HepG2 (cell line): ENCODE data around the gene SAE1. TPM values are rescaled to one million over a fixed set of nuclear protein-coding genes. Genes with fewer than 3 reads are reported as not detected.
A peak's percentile ranks its signal among the peaks of the same experiment; 100 is the strongest.

ENCODE experiments used
- ATAC-seq: fragments of 200-7000 bp; cut with Tn5 transposase; 3 replicates; pipeline ENCODE4 v1.9.1; 2020; ENCODE audit warnings: mild to moderate bottlenecking, moderate library complexity
- BruUV-seq: library from RNA; stranded (reverse); fragments of 400-500 nt; replicated peaks from 2 replicates; lab custom pipeline; 2021; lab: Mats Ljungman, UMichigan
- CTCF ChIA-PET: fragments of 300-600 bp; formaldehyde crosslinking; extraction: SDS; loops from one replicate; lab custom pipeline; 2021; ENCODE audit warnings: low total read pairs, inconsistent platforms, low intra/inter-chr PET ratio; lab: Yijun Ruan, JAX
- POLR2A ChIA-PET: fragments of 350-600 bp; sonication (Branson Sonifier 250); formaldehyde crosslinking; loops from one replicate; lab custom pipeline; 2020; ENCODE audit warnings: antibody characterized with exemption, inconsistent platforms; lab: Yijun Ruan, JAX
- DNase-seq: peaks from one replicate; pipeline ENCODE4 v3.0.0-alpha.2; 2015; ENCODE audit warnings: low spot score
- FAIRE-seq: peaks from 3 replicates; lab custom pipeline; 2011; peaks lifted over from hg19 to GRCh38; lab: Jason Lieb, UNC
- H2AFZ ChIP-seq: one replicate; pipeline ENCODE4 v1.6.1; 2011; ENCODE audit warnings: low read length, inconsistent platforms
- H3K27ac ChIP-seq: fragments of 300-600 bp; 3 replicates; pipeline ENCODE4 v1.8.0; 2011; ENCODE audit warnings: mixed run types, mild to moderate bottlenecking, mixed read lengths, low read length, inconsistent platforms; ENCODE audit not compliant: insufficient read depth; ENCODE audit errors: extremely low read length
- H3K27me3 ChIP-seq, 2 experiments: fragments of 200-600 bp in 1 of 2; 2 replicates in 1 of 2; 3 replicates in 1 of 2; pipeline versions ENCODE4 v1.6.0 to v1.8.0; 2011; ENCODE audit warnings: low read length in 2 of 2, mild to moderate bottlenecking in 2 of 2, moderate library complexity in 2 of 2, inconsistent platforms in 1 of 2; ENCODE audit not compliant: insufficient read depth in 2 of 2, control insufficient read depth in 1 of 2
- H3K36me3 ChIP-seq, 2 experiments: fragments of 200-600 bp in 1 of 2; replicated peaks in 1 of 2; 2 replicates in 1 of 2; 3 replicates in 1 of 2; pipeline versions ENCODE4 v1.5.1 to v1.8.0; 2011; ENCODE audit warnings: low read length in 2 of 2, inconsistent platforms in 1 of 2; ENCODE audit not compliant: insufficient read depth in 2 of 2, control insufficient read depth in 1 of 2
- H3K4me1 ChIP-seq: 2 replicates; pipeline ENCODE4 v1.5.1; 2012; ENCODE audit warnings: low read length, inconsistent platforms; ENCODE audit not compliant: insufficient read depth
- H3K4me2 ChIP-seq: 2 replicates; pipeline ENCODE4 v1.6.0; 2011; ENCODE audit warnings: low read depth, low read length, inconsistent platforms
- H3K4me3 ChIP-seq, 3 experiments: fragments of 200-600 bp in 1 of 3; sonication (generic), shearing (Covaris generic) in 1 of 3; replicated peaks in 1 of 3; 2 replicates each; pipeline ENCODE4 v1.5.1; 2011 to 2016; ENCODE audit warnings: low read length in 3 of 3, inconsistent platforms in 2 of 3, low read depth in 2 of 3, mild to moderate bottlenecking in 2 of 3, control low read depth in 1 of 3, mixed read lengths in 1 of 3; ENCODE audit not compliant: insufficient read depth in 1 of 3
- H3K79me2 ChIP-seq: one replicate; pipeline ENCODE4 v1.6.1; 2011; ENCODE audit warnings: low read length, inconsistent platforms; ENCODE audit not compliant: insufficient read depth
- H3K9ac ChIP-seq: 2 replicates; pipeline ENCODE4 v1.6.0; 2011; ENCODE audit warnings: mild to moderate bottlenecking, low read depth, low read length, inconsistent platforms; ENCODE audit not compliant: insufficient read depth
- H3K9me3 ChIP-seq: 2 replicates; pipeline ENCODE4 v1.5.1; 2012; ENCODE audit warnings: mild to moderate bottlenecking, low read length
- H4K20me1 ChIP-seq: 2 replicates; pipeline ENCODE4 v1.6.0; 2011; ENCODE audit warnings: inconsistent platforms, mild to moderate bottlenecking, low read length, moderate library complexity; ENCODE audit not compliant: insufficient read depth
- CHD4 ChIP-seq: fragments of 200-600 bp; sonication (generic); IDR thresholded peaks from 2 replicates; pipeline ENCODE4 v1.7.0; 2017; ENCODE audit warnings: mild to moderate bottlenecking, low read length, borderline replicate concordance
- GPN1 ChIP-seq: sonication (generic); formaldehyde crosslinking; IDR thresholded peaks from 2 replicates; pipeline ENCODE4 v1.5.1; 2020; ENCODE audit warnings: missing genetic modification reagents, borderline replicate concordance
- SRY ChIP-seq: sonication (generic); formaldehyde crosslinking; IDR thresholded peaks from 2 replicates; pipeline ENCODE4 v1.8.0; 2022; ENCODE audit warnings: mild to moderate bottlenecking, missing genetic modification reagents
- ZNF550 ChIP-seq: sonication (generic); formaldehyde crosslinking; IDR thresholded peaks from 2 replicates; pipeline ENCODE4 v1.4.0; 2020; ENCODE audit warnings: mild to moderate bottlenecking, missing genetic modification reagents, borderline replicate concordance
- ZNF709 ChIP-seq: sonication (generic); formaldehyde crosslinking; IDR thresholded peaks from 2 replicates; pipeline ENCODE4 v1.5.0; 2020; ENCODE audit warnings: mild to moderate bottlenecking, missing genetic modification reagents
- ZSCAN12 ChIP-seq: sonication (generic); formaldehyde crosslinking; IDR thresholded peaks from 2 replicates; pipeline ENCODE4 v1.9.0; 2021; ENCODE audit warnings: mild to moderate bottlenecking, missing genetic modification reagents
- ZSCAN29 ChIP-seq: sonication (generic); formaldehyde crosslinking; conservative IDR thresholded peaks from 2 replicates; pipeline ENCODE4 v1.4.0; 2020; ENCODE audit warnings: mild to moderate bottlenecking, missing genetic modification reagents
- WGBS: methylation state at CpG from one replicate; pipeline ENCODE4 v1.1.6; 2017; ENCODE audit warnings: low lambda C conversion rate; 5-methylcytosine and 5-hydroxymethylcytosine counted together
- in situ Hi-C: cut with HindIII; loops from 2 replicates; pipeline ENCODE4 v1.10.0; 2017; ENCODE audit warnings: low pct_unique_long_range_greater_than_20kb; ENCODE audit not compliant: extremely low pct_ligation_motif_present
- intact Hi-C: fragments of 100-400 bp; cut with micrococcal nuclease; formaldehyde crosslinking; loops from one replicate; pipeline ENCODE4 v1.10.0; 2022; ENCODE audit not compliant: unreplicated experiment
- polyA plus RNA-seq, 8 experiments: library from polyadenylated mRNA; depleted of rRNA in 3 of 8; stranded (reverse) in 7 of 8; unstranded in 1 of 8; fragments of >200 nt; fragmentation: Illumina TruSeq in 4 of 8; extraction: Trizol in 4 of 8; gene quantifications; 2 replicates each; pipeline versions ENCODE4 v1.2.1 to v1.2.3, GENCODE V29; 2011 to 2016; ENCODE audit warnings: low read depth in 4 of 8, missing spikeins in 1 of 8, mixed read lengths in 1 of 8; ENCODE audit not compliant: insufficient read depth in 1 of 8
- total RNA-seq, 5 experiments: library from RNA; depleted of rRNA; stranded (reverse); fragments of >200 nt; fragmentation: Illumina TruSeq; extraction: Trizol; gene quantifications; 2 replicates each; pipeline ENCODE4 v1.2.3, GENCODE V29; 2016; ENCODE audit warnings: low read depth in 1 of 5
- TF ChIP-seq, protein P1 (sequence below): sonication (generic); formaldehyde crosslinking; IDR thresholded peaks from 2 replicates; pipeline ENCODE4 v1.5.0; 2020; ENCODE audit warnings: missing genetic modification reagents
- TF ChIP-seq, protein P2 (sequence below): sonication (generic); formaldehyde crosslinking; IDR thresholded peaks from 2 replicates; pipeline ENCODE4 v1.5.0; 2020; ENCODE audit warnings: mild to moderate bottlenecking, missing genetic modification reagents
- TF ChIP-seq, protein P3 (sequence below): sonication (generic); formaldehyde crosslinking; conservative IDR thresholded peaks from 2 replicates; pipeline ENCODE4 v1.8.0; 2022; ENCODE audit warnings: mild to moderate bottlenecking, moderate library complexity, missing genetic modification reagents

SAE1 gene
- total and polyA plus RNA-seq, 2 of the 13 experiments (the other 11 are each of a cell fraction or from before 2014, with no cell fraction given), result 87.6 to 197 TPM

DNA sequence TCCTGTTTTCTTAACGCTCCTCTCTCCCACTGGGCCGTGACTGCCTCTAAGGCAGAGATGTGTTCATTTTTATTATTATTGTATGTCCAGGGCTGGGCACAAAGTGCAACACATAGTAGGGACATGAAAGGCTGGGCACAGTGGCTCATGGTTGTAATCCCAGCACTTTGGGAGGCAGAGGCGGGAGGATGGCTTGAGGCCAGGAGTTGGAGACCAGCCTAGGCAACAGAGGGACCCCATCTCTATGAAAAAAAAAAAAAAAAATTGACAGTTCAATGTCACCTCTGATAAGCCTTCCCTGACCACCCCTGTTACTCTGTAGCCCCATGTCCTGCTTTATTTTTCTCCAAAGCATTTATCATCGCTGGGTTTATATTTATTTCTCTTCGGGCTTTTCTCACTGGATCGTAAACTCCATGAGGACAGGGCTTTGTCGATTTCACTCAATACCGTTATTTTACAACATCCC, 481 bp upstream of the SAE1 start:
- H3K27ac ChIP-seq, result peak overlapping the region; percentile 33
- DNase-seq (no peak), ATAC-seq (no peak), FAIRE-seq (no peak)
- BruUV-seq, result no TSS peak
- H4K20me1 ChIP-seq, result peaks cover 16% of the 10 kb centered on the region
- H3K4me1 ChIP-seq, result peaks cover 43% of the 10 kb centered on the region
- H3K27me3 ChIP-seq, result no peaks in the 10 kb centered on the region; a peak in 1 of 5 replicates
- POLR2A ChIA-PET, result interaction anchor here (1.3 to 3.9 kb wide), 6 partner anchors 17 to 117 kb away, joined by 3 to 46 read pairs (median 13); partner anchors contain the start of gene ZC3H4
- in situ Hi-C loops (no loop called here), intact Hi-C loops (no loop called here)
- no peaks in the 10 kb centered on the region for H3K9me3 ChIP-seq
- H2AFZ ChIP-seq, result peak overlapping the region; percentile 6
- 0 out of 6 replicates have a peak overlapping the region, but pooled peaks of 1 of the 3 experiments have one; percentile 87 for H3K4me3 ChIP-seq
- 61% methylated on average over 8 of the region's 8 CpGs for WGBS
- peaks cover 42% of the 10 kb centered on the region for H3K79me2 ChIP-seq
- CTCF ChIA-PET, result no interaction called here
- peaks cover 0 to under 1% of the 10 kb centered on the region in 2 experiments; a peak in 1 of 5 replicates for H3K36me3 ChIP-seq
- peak overlapping the region; percentile 37 for H3K4me2 ChIP-seq
- H3K9ac ChIP-seq, result no peak overlapping the region
- TF ChIP-seq GPN1 (CRISPR knock-in tag) (no peak), ZNF550 (CRISPR knock-in tag) (no peak), CHD4 (peak; percentile 88; the same call in 1 of the 2 replicates), ZSCAN29 (CRISPR knock-in tag) (no peak), SRY (CRISPR knock-in tag) (no peak), ZSCAN12 (CRISPR knock-in tag) (peak; percentile 79; the same call in 1 of the 2 replicates), ZNF709 (CRISPR knock-in tag) (0 out of 2 replicates have a peak, but pooled peaks have one; percentile 32)
- TF ChIP-seq, protein P1, sequence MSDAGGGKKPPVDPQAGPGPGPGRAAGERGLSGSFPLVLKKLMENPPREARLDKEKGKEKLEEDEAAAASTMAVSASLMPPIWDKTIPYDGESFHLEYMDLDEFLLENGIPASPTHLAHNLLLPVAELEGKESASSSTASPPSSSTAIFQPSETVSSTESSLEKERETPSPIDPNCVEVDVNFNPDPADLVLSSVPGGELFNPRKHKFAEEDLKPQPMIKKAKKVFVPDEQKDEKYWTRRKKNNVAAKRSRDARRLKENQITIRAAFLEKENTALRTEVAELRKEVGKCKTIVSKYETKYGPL, result no peak
- TF ChIP-seq, protein P2, sequence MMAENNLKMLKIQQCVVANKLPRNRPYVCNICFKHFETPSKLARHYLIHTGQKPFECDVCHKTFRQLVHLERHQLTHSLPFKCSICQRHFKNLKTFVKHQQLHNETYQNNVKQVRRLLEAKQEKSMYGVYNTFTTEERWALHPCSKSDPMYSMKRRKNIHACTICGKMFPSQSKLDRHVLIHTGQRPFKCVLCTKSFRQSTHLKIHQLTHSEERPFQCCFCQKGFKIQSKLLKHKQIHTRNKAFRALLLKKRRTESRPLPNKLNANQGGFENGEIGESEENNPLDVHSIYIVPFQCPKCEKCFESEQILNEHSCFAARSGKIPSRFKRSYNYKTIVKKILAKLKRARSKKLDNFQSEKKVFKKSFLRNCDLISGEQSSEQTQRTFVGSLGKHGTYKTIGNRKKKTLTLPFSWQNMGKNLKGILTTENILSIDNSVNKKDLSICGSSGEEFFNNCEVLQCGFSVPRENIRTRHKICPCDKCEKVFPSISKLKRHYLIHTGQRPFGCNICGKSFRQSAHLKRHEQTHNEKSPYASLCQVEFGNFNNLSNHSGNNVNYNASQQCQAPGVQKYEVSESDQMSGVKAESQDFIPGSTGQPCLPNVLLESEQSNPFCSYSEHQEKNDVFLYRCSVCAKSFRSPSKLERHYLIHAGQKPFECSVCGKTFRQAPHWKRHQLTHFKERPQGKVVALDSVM, result peak; percentile 74
- TF ChIP-seq, protein P3, sequence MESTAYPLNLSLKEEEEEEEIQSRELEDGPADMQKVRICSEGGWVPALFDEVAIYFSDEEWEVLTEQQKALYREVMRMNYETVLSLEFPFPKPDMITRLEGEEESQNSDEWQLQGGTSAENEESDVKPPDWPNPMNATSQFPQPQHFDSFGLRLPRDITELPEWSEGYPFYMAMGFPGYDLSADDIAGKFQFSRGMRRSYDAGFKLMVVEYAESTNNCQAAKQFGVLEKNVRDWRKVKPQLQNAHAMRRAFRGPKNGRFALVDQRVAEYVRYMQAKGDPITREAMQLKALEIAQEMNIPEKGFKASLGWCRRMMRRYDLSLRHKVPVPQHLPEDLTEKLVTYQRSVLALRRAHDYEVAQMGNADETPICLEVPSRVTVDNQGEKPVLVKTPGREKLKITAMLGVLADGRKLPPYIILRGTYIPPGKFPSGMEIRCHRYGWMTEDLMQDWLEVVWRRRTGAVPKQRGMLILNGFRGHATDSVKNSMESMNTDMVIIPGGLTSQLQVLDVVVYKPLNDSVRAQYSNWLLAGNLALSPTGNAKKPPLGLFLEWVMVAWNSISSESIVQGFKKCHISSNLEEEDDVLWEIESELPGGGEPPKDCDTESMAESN (CRISPR knock-in tag), result peak; percentile 97; the same call in 1 of the 2 replicates
- TF ChIP-seq, all 625 proteins: peak for 5
